ENCODE results near the gene SON.
"Not testable (repeated sequence)": the region's sequence is repeated elsewhere in the genome, so short reads cannot be mapped to it uniquely, and the experiment has no call there.

Gene SON

GRCh38 chr21:33505833-33506232 lies 37.0 kb upstream of the SON start:
- H3K4me3 ChIP-seq (replicated peaks; ENCODE audit: insufficient read depth, low read length): no peak overlapping the region
- no peak for TF ChIP-seq REST (IDR thresholded peaks at IDR 0.05; ENCODE audit: insufficient replicate concordance, low read depth)
- TF ChIP-seq POLR2AphosphoS5 (IDR thresholded peaks at IDR 0.05; ENCODE audit: low read depth): no peak
- TF ChIP-seq CTCF (IDR thresholded peaks at IDR 0.05; ENCODE audit: insufficient read depth, low read length): no peak
- H3K27me3 ChIP-seq (ENCODE audit: insufficient read depth, poor library complexity, severe bottlenecking): no peaks in the 10 kb centered on the region
- DNase-seq (ENCODE audit: low read depth in 1 of 2, low spot score in 1 of 2): no peak
- H3K27ac ChIP-seq (replicated peaks): no peak overlapping the region

- not testable (repeated sequence) for H3K27ac ChIP-seq (replicated peaks); H3K27me3 ChIP-seq (ENCODE audit: insufficient read depth, poor library complexity, severe bottlenecking); H3K4me3 ChIP-seq (replicated peaks; ENCODE audit: insufficient read depth, low read length); DNase-seq (ENCODE audit: low read depth in 1 of 2, low spot score in 1 of 2)
Observed at GRCh38 chr21:33507003-33507402, 35.8 kb upstream of the SON start.

- Histone ChIP-seq H3K27ac (replicated peaks) (no peak overlapping the region), H3K4me3 (replicated peaks; ENCODE audit: insufficient read depth, low read length) (no peak overlapping the region), H3K27me3 (ENCODE audit: insufficient read depth, poor library complexity, severe bottlenecking) (no peaks in the 10 kb centered on the region)
- DNase-seq (ENCODE audit: low read depth in 1 of 2, low spot score in 1 of 2): no peak
- TF ChIP-seq CTCF (IDR thresholded peaks at IDR 0.05; ENCODE audit: insufficient read depth, low read length): no peak
- TF ChIP-seq SPI1 (IDR thresholded peaks at IDR 0.05; ENCODE audit: borderline replicate concordance, low read depth): no peak
- no peak for TF ChIP-seq REST (IDR thresholded peaks at IDR 0.05; ENCODE audit: insufficient replicate concordance, low read depth)
- no peak for TF ChIP-seq GABPA (IDR thresholded peaks at IDR 0.05; ENCODE audit: low read depth)
- TF ChIP-seq POLR2AphosphoS5 (IDR thresholded peaks at IDR 0.05; ENCODE audit: low read depth): no peak
Observed at GRCh38 chr21:33510826-33511225, 32.0 kb upstream of the SON start.

GRCh38 chr21:33511639-33512038 lies 31.2 kb upstream of the SON start:
- no peaks in the 10 kb centered on the region for H3K27me3 ChIP-seq (ENCODE audit: insufficient read depth, poor library complexity, severe bottlenecking)
- no peak overlapping the region for H3K4me3 ChIP-seq (replicated peaks; ENCODE audit: insufficient read depth, low read length)
- DNase-seq (ENCODE audit: low read depth in 1 of 2, low spot score in 1 of 2): no peak
- TF ChIP-seq POLR2AphosphoS5 (IDR thresholded peaks at IDR 0.05; ENCODE audit: low read depth) (no peak), GABPA (IDR thresholded peaks at IDR 0.05; ENCODE audit: low read depth) (no peak), CTCF (IDR thresholded peaks at IDR 0.05; ENCODE audit: insufficient read depth, low read length) (no peak), REST (IDR thresholded peaks at IDR 0.05; ENCODE audit: insufficient replicate concordance, low read depth) (no peak), SPI1 (IDR thresholded peaks at IDR 0.05; ENCODE audit: borderline replicate concordance, low read depth) (no peak)
- H3K27ac ChIP-seq (replicated peaks): no peak overlapping the region
